ENCODE results near the gene HIP1R. TPM values are rescaled to one million over a fixed set of nuclear protein-coding genes. Genes with fewer than 3 reads are reported as not detected.

The HIP1R gene
- polyA plus RNA-seq, 1 of the 3 experiments (the other 2 are of a cell fraction): 20.6 TPM

DNA sequence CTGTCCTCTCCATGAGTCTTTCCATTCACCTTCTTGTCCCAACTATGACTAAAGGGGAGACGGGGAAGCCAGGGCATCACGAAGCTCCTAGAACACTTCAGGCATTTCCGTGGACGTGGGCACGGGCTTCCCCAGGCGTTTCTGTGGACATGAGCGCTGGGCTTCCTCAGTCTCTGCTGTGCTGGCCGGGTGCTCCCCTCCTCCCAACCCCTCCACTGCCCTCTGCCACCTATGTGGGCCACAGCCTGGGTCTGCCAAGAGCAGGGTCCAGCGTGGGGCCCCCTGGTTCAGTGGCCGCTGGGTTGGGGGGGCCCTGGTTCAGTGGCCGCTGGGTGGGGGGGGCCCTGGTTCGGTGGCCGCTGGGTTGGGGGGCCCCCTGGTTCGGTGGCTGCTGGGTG lies 14.8 kb downstream of the HIP1R start:
- 89% methylated on average over 8 of the region's 14 CpGs for WGBS (ENCODE audit: low lambda C conversion rate)
- peak; percentile 31 for DNase-seq

More for the DNA sequence above, 14.8 kb downstream of the HIP1R start:
- Histone ChIP-seq H2AFZ (ENCODE audit: low read depth) (no peak overlapping the region), H3K4me2 (no peak overlapping the region), H4K20me1 (ENCODE audit: insufficient read depth) (no peaks in the 10 kb centered on the region), H3K4me1 (ENCODE audit: control insufficient read depth in 1 of 2, insufficient read depth in 2 of 2, low read depth in 1 of 2, low read length in 1 of 2) (peaks cover 10 to 36% of the 10 kb centered on the region in 2 experiments; a peak in 2 of 4 replicates), H3K9me3 (no peaks in the 10 kb centered on the region), H3K27ac (ENCODE audit: low read depth in 2 of 2, low read length in 1 of 2) (no peak overlapping the region), H3F3A (replicated peaks; ENCODE audit: insufficient read depth) (peaks cover 9% of the 10 kb centered on the region), H3K9ac (no peak overlapping the region), H3K27me3 (ENCODE audit: insufficient read depth) (no peaks in the 10 kb centered on the region), H3K4me3 (ENCODE audit: low read depth in 2 of 2, low read length in 1 of 2) (no peak overlapping the region), H3K36me3 (replicated peaks in 1 of 2; ENCODE audit: control insufficient read depth in 1 of 2, insufficient read depth in 2 of 2, low read length in 1 of 2) (no peaks in the 10 kb centered on the region), H3K79me2 (ENCODE audit: insufficient read depth) (no peaks in the 10 kb centered on the region), H3K9me2 (no peaks in the 10 kb centered on the region)
- POLR2A ChIA-PET: no interaction called here
- no peak for TF ChIP-seq MAX (IDR thresholded peaks at IDR 0.05; ENCODE audit: low read depth)
- TF ChIP-seq TCF12 (IDR thresholded peaks at IDR 0.05): no peak
- TF ChIP-seq POLR2AphosphoS5 (IDR thresholded peaks at IDR 0.05; ENCODE audit: low read depth, low read length): no peak
- TF ChIP-seq, protein P1, sequence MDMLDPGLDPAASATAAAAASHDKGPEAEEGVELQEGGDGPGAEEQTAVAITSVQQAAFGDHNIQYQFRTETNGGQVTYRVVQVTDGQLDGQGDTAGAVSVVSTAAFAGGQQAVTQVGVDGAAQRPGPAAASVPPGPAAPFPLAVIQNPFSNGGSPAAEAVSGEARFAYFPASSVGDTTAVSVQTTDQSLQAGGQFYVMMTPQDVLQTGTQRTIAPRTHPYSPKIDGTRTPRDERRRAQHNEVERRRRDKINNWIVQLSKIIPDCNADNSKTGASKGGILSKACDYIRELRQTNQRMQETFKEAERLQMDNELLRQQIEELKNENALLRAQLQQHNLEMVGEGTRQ (IDR thresholded peaks at IDR 0.05; ENCODE audit: borderline replicate concordance, low read depth, low read length): no peak
- TF ChIP-seq SIN3A (IDR thresholded peaks at IDR 0.05; ENCODE audit: borderline replicate concordance, low read depth, low read length): no peak
- no peak for TF ChIP-seq MXI1 (IDR thresholded peaks at IDR 0.05; ENCODE audit: low read depth, low read length)
- no peak for TF ChIP-seq PBX3 (IDR thresholded peaks at IDR 0.05)
- TF ChIP-seq CTCF (IDR thresholded peaks at IDR 0.05): no peak
- TF ChIP-seq EP300 (IDR thresholded peaks at IDR 0.05; ENCODE audit: borderline replicate concordance in 1 of 2, low read depth in 1 of 2, low read length in 1 of 2): no peak
- TF ChIP-seq RFX5 (IDR thresholded peaks at IDR 0.05; ENCODE audit: low read length): no peak
- TF ChIP-seq, protein P2, sequence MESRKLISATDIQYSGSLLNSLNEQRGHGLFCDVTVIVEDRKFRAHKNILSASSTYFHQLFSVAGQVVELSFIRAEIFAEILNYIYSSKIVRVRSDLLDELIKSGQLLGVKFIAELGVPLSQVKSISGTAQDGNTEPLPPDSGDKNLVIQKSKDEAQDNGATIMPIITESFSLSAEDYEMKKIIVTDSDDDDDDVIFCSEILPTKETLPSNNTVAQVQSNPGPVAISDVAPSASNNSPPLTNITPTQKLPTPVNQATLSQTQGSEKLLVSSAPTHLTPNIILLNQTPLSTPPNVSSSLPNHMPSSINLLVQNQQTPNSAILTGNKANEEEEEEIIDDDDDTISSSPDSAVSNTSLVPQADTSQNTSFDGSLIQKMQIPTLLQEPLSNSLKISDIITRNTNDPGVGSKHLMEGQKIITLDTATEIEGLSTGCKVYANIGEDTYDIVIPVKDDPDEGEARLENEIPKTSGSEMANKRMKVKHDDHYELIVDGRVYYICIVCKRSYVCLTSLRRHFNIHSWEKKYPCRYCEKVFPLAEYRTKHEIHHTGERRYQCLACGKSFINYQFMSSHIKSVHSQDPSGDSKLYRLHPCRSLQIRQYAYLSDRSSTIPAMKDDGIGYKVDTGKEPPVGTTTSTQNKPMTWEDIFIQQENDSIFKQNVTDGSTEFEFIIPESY (IDR thresholded peaks at IDR 0.05; ENCODE audit: borderline replicate concordance, low read depth): no peak
- no peak for TF ChIP-seq ELF1 (IDR thresholded peaks at IDR 0.05)
- no peak for TF ChIP-seq FOXM1 (IDR thresholded peaks at IDR 0.05; ENCODE audit: low read depth)
- no peak for TF ChIP-seq NRF1 (IDR thresholded peaks at IDR 0.05; ENCODE audit: low read depth, low read length)
- TF ChIP-seq JUND (IDR thresholded peaks at IDR 0.05): no peak
- no peak for TF ChIP-seq RAD21 (IDR thresholded peaks at IDR 0.05; ENCODE audit: low read length)
- CTCF ChIA-PET: interaction anchor here (1.8 to 6.5 kb wide), 2 partner anchors 10 to 102 kb away, joined by 5 to 45 read pairs; no protein-coding TSS in a partner anchor
